ENCODE results near the gene ZNF550. TPM values are rescaled to one million over a fixed set of nuclear protein-coding genes. Genes with fewer than 3 reads are reported as not detected.

ZNF550 gene
- total RNA-seq, 2 donors from 2014 or later: 6.3 to 6.5 TPM

- Histone ChIP-seq H3K27ac (no peak overlapping the region), H3K4me3 (no peak overlapping the region), H3K36me3 (peaks cover 45% of the 10 kb centered on the region), H3K4me1 (ENCODE audit: control insufficient read depth in 1 of 2, low read depth in 2 of 2) (no peaks in the 10 kb centered on the region), H3K9me3 (peaks cover 88% of the 10 kb centered on the region), H3K27me3 (replicated peaks; ENCODE audit: insufficient read depth) (no peaks in the 10 kb centered on the region)
- TF ChIP-seq CTCF (IDR thresholded peaks at IDR 0.05): no peak
- ATAC-seq (ENCODE audit: insufficient number of reproducible peaks, low FRiP score, low read depth) (no peak), DNase-seq (ENCODE audit: low spot score) (no peak)
Observed at GRCh38 chr19:57572415-57572947, 12.8 kb upstream of the ZNF550 start.

GRCh38 chr19:57570707-57571106 lies 11.0 kb upstream of the ZNF550 start:
- TF ChIP-seq CTCF (IDR thresholded peaks at IDR 0.05): no peak
- no peak for ATAC-seq (ENCODE audit: insufficient number of reproducible peaks, low FRiP score, low read depth)
- H3K9me3 ChIP-seq: peaks cover 98% of the 10 kb centered on the region
- no peaks in the 10 kb centered on the region for H3K27me3 ChIP-seq (replicated peaks; ENCODE audit: insufficient read depth)
- H3K4me3 ChIP-seq: no peak overlapping the region
- H3K36me3 ChIP-seq: peaks cover 36% of the 10 kb centered on the region
- H3K27ac ChIP-seq: no peak overlapping the region
- no peaks in the 10 kb centered on the region for H3K4me1 ChIP-seq (ENCODE audit: control insufficient read depth in 1 of 2, low read depth in 2 of 2)
- DNase-seq (ENCODE audit: low spot score): no peak

- Histone ChIP-seq H3K27ac (no peak overlapping the region), H3K4me3 (no peak overlapping the region), H3K4me1 (ENCODE audit: control insufficient read depth in 1 of 2, low read depth in 2 of 2) (no peaks in the 10 kb centered on the region), H3K9me3 (peaks cover 75% of the 10 kb centered on the region), H3K27me3 (replicated peaks; ENCODE audit: insufficient read depth) (no peaks in the 10 kb centered on the region), H3K36me3 (no peaks in the 10 kb centered on the region)
- DNase-seq (ENCODE audit: low spot score) (no peak), ATAC-seq (ENCODE audit: insufficient number of reproducible peaks, low FRiP score, low read depth) (no peak)
- TF ChIP-seq CTCF (IDR thresholded peaks at IDR 0.05): no peak
Observed at GRCh38 chr19:57566396-57567265, 7.0 kb upstream of the ZNF550 start.

GRCh38 chr19:57563547-57563946 lies 3.9 kb upstream of the ZNF550 start:
- Histone ChIP-seq H3K36me3 (no peaks in the 10 kb centered on the region), H3K4me3 (no peak overlapping the region), H3K27ac (no peak overlapping the region), H3K27me3 (replicated peaks; ENCODE audit: insufficient read depth) (no peaks in the 10 kb centered on the region), H3K9me3 (peaks cover 46% of the 10 kb centered on the region), H3K4me1 (ENCODE audit: control insufficient read depth in 1 of 2, low read depth in 2 of 2) (peaks cover 4 to 16% of the 10 kb centered on the region in 2 donors)
- ATAC-seq (ENCODE audit: insufficient number of reproducible peaks, low FRiP score, low read depth): no peak
- TF ChIP-seq CTCF (IDR thresholded peaks at IDR 0.05): no peak
- DNase-seq (ENCODE audit: low spot score): no peak

DNA sequence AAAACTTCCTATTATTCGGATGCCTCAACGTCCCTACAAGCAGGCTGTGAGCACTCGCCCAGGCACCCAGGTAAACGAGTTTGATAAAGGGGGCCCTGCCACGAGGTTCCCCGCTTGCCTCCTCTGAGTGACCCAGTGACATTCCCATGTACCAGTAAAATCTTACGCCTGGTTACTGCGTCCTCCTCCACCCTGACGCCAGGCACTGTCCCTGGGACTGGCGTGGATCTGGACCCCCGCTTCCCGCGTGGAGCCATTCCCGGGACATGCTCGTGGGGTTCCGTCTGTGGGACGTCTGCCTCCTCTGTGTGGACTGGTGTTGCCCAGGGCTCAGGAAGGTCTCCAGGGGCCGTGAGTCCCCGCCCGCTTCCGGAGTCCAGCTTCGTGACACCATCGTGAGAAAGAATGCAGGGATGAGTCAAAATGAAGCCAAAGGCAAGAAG lies 407 bp upstream of the ZNF550 start:
- Histone ChIP-seq H3K9me3 (peaks cover 19% of the 10 kb centered on the region), H3K36me3 (peaks cover 15% of the 10 kb centered on the region), H3K27ac (no peak overlapping the region), H3K4me3 (peak overlapping the region; percentile 74), H3K4me1 (ENCODE audit: control insufficient read depth in 1 of 2, low read depth in 2 of 2) (peaks cover 5 to 20% of the 10 kb centered on the region in 2 donors), H3K27me3 (replicated peaks; ENCODE audit: insufficient read depth) (no peaks in the 10 kb centered on the region)
- DNase-seq (ENCODE audit: low spot score) (no peak), ATAC-seq (ENCODE audit: insufficient number of reproducible peaks, low FRiP score, low read depth) (no peak)
- TF ChIP-seq CTCF (IDR thresholded peaks at IDR 0.05): no peak

All from thoracic aorta (tissue), 2 donors.